ENCODE measurements around the gene ANKMY1.
"Not testable (repeated sequence)": the region's sequence is repeated elsewhere in the genome, so short reads cannot be mapped to it uniquely, and the experiment has no call there.

The ANKMY1 gene

GRCh38 chr2:240525802-240526201 lies 32.0 kb downstream of the ANKMY1 start:
- no peak overlapping the region for H3K4me3 ChIP-seq (ENCODE audit: low read depth, low read length)
- TF ChIP-seq, protein P1, sequence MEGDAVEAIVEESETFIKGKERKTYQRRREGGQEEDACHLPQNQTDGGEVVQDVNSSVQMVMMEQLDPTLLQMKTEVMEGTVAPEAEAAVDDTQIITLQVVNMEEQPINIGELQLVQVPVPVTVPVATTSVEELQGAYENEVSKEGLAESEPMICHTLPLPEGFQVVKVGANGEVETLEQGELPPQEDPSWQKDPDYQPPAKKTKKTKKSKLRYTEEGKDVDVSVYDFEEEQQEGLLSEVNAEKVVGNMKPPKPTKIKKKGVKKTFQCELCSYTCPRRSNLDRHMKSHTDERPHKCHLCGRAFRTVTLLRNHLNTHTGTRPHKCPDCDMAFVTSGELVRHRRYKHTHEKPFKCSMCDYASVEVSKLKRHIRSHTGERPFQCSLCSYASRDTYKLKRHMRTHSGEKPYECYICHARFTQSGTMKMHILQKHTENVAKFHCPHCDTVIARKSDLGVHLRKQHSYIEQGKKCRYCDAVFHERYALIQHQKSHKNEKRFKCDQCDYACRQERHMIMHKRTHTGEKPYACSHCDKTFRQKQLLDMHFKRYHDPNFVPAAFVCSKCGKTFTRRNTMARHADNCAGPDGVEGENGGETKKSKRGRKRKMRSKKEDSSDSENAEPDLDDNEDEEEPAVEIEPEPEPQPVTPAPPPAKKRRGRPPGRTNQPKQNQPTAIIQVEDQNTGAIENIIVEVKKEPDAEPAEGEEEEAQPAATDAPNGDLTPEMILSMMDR (IDR thresholded peaks at IDR 0.05; ENCODE audit: insufficient read depth, low read depth, low read length, missing control alignments) = no peak
- DNase-seq (ENCODE audit: low read depth) = no peak

DNA sequence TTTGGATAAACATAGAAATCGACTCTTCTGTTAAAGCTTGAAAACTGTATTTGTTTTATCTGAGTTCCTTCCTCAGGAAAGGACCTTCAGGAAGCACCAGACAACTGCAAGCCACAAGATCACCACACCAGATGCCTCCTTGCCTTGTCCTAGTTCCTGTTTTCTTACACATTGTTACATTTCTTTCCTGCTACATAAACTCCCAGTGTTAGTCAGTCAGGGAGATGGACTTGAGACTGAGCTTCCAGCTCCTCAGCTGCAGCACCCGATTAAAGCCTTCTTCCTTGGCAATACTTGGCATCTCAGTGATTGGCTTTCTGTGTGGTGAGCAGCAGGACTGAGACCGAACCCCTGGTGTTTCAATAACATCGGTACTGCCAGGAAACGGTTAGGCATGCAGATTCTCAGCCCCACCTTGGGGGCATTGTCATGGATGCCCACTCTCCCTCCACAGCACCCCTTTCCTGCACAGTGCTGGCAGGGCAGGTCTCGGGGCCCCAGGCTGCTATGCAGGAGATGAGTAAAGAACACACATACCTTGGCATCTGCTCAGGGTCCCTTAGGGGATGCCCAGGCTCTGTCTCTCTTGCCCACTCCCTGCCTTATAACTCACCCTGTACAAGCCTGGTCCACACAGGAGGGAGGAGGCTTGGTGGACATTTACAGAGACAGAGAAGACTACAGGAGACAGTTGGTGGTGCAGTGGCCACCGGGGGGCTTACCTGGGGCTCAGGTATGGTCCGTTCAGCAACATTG lies 32.6 kb downstream of the ANKMY1 start:
- TF ChIP-seq, protein P1 (IDR thresholded peaks at IDR 0.05; ENCODE audit: insufficient read depth, low read depth, low read length, missing control alignments) = no peak
- no peak for DNase-seq (ENCODE audit: low read depth)
- no peak overlapping the region for H3K4me3 ChIP-seq (ENCODE audit: low read depth, low read length)

DNA sequence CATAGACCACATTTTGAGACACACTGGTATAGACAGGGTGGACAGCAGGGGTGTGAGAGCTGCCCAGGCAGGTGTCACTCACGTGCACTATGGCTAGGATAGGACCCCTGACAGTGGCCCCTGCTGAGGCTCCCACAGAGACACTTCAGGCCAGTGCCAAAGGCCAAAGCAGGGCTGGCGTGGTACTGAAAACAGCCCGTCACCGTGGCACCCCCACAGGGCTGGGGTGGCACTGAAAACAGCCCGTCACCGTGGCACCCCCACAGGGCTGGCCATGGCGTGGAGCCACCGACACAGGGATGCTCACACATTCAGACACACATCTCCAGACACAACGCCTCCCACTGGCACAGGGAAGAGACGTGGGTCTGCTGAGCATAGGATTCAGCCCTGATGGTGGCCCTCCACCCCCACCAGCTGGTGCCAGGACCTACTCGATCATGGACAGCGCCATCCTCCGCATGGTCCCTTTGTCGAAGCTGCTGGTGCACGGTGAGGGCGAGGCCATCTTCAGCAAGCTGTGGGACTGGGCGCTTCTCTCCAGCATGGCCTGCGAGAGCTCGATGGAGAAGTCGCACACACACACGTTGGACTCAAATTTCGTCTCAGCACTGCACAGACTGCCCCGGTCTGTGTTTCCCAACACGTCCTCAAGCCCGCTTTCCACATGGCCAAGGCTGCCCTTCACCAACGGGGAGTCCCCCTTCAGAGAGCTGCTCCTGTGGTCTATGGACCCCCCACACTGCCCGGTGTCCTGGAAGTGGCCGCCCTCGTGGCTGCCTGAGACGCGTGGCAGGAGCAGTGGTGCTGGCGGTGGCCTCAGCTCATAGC lies 34.1 kb downstream of the ANKMY1 start:
- no peak overlapping the region for H3K4me3 ChIP-seq (ENCODE audit: low read depth, low read length)
- TF ChIP-seq, protein P1 (IDR thresholded peaks at IDR 0.05; ENCODE audit: insufficient read depth, low read depth, low read length, missing control alignments) = no peak
- no peak for DNase-seq (ENCODE audit: low read depth)

DNA sequence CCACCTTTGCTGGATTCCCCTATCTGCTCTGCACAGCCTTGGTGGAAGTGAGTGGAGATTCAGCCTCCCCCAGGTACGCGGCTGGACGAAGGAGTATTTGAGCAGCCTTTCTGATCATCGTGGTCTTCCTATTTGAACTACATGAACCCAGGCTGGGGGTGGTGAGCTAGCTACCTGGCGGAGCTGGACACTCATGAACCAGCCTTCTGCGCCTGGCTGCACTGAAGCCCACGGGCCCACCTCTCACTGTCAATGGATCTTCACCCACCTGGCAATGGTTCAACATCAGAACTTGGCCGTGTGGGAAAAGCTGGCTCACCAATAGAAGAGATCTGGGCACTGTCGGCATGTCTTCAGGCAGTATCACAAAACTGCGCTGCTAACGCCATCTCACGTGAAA lies 35.4 kb downstream of the ANKMY1 start:
- DNase-seq (ENCODE audit: low read depth) = no peak
- TF ChIP-seq, protein P1 (IDR thresholded peaks at IDR 0.05; ENCODE audit: insufficient read depth, low read depth, low read length, missing control alignments) = no peak
- no peak overlapping the region for H3K4me3 ChIP-seq (ENCODE audit: low read depth, low read length)

DNA sequence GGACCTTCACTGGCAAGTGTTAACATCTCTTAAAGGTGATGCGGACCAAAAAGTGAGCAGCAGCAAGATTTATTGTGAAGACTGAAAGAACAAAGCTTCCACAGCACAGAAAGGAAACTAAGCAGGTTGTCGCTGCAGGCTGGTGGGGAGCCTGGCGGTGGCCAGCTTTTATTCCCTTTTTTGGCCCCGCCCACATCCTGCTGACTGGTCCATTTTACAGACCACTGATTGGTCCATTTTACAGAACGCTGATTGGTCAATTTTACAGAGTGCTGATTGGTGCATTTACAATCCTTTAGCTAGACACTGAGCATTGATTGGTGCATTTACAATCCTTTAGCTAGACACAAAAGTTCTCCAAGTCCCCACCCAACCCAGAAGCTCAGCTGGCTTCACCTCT lies 35.9 kb downstream of the ANKMY1 start:
- H3K4me3 ChIP-seq (ENCODE audit: low read depth, low read length); DNase-seq (ENCODE audit: low read depth): not testable (repeated sequence)

GRCh38 chr2:240520974-240521350 lies 36.8 kb downstream of the ANKMY1 start:
- TF ChIP-seq, protein P1 (IDR thresholded peaks at IDR 0.05; ENCODE audit: insufficient read depth, low read depth, low read length, missing control alignments) = no peak
- H3K4me3 ChIP-seq (ENCODE audit: low read depth, low read length) = no peak overlapping the region
- DNase-seq (ENCODE audit: low read depth) = no peak

GRCh38 chr2:240520130-240520973 lies 37.4 kb downstream of the ANKMY1 start:
- no peak for DNase-seq (ENCODE audit: low read depth)
- H3K4me3 ChIP-seq (ENCODE audit: low read depth, low read length) = no peak overlapping the region
- TF ChIP-seq, protein P1 (IDR thresholded peaks at IDR 0.05; ENCODE audit: insufficient read depth, low read depth, low read length, missing control alignments) = no peak
